Measurements from ENCODE around the gene GNAI1. TPM values are rescaled to one million over a fixed set of nuclear protein-coding genes. Genes with fewer than 3 reads are reported as not detected.

GNAI1 gene
- total and polyA plus RNA-seq, 10 of the 15 experiments (the other 5 are each of a cell fraction or from before 2014, with no cell fraction given): not detected

- TF ChIP-seq ZBTB33 (IDR thresholded peaks at IDR 0.05) (no peak), YY1 (IDR thresholded peaks at IDR 0.05; ENCODE audit: low read depth, low read length) (no peak), EZH2 (IDR thresholded peaks at IDR 0.05; ENCODE audit: borderline replicate concordance, control insufficient read depth, low read depth, low read length) (no peak)
Observed at GRCh38 chr7:80106498-80107113, 28.0 kb upstream of the GNAI1 start (continued).

GRCh38 chr7:80107278-80107677, 27.4 kb upstream of the GNAI1 start:
- CTCF ChIA-PET: interaction anchor here (1.1 kb wide), 1 partner anchor 170 kb away, joined by 3 read pairs; no protein-coding TSS in a partner anchor
- H3K9me3 ChIP-seq (replicated peaks; ENCODE audit: control insufficient read depth, insufficient read depth, low read length): no peaks in the 10 kb centered on the region
- no peak overlapping the region for H2AFZ ChIP-seq (ENCODE audit: control insufficient read depth, low read depth, low read length)
- RAD21 ChIA-PET (ENCODE audit: unreplicated experiment): no interaction called here
- no peaks in the 10 kb centered on the region for H3K36me3 ChIP-seq (ENCODE audit: control insufficient read depth in 2 of 2, insufficient read depth in 2 of 2, low read length in 1 of 2)
- SMC1A ChIA-PET (ENCODE audit: uncharacterized antibody, unreplicated experiment): no interaction called here
- no peaks in the 10 kb centered on the region for H3K27me3 ChIP-seq (replicated peaks in 1 of 2; ENCODE audit: control insufficient read depth in 2 of 2, insufficient read depth in 2 of 2, low read length in 1 of 2)
- no peaks in the 10 kb centered on the region for H3K79me2 ChIP-seq (ENCODE audit: control insufficient read depth, insufficient read depth, low read length)
- POLR2A ChIA-PET: no interaction called here
- WGBS (ENCODE audit: insufficient coverage, insufficient replicate concordance, low lambda C conversion rate, missing lambda C conversion rate): 0% methylated on average over 1 of the region's 1 CpG
- no peaks in the 10 kb centered on the region for H4K20me1 ChIP-seq (ENCODE audit: control insufficient read depth, insufficient read depth)
- H3K27ac ChIP-seq (ENCODE audit: control insufficient read depth, insufficient read depth): no peak overlapping the region
- H3K4me3 ChIP-seq: no peak overlapping the region
- in situ Hi-C loops (cut with MboI): no loop called here
- FAIRE-seq: no peak
- intact Hi-C loops (cut with micrococcal nuclease; ENCODE audit: unreplicated experiment): no loop called here
- H3K4me2 ChIP-seq (ENCODE audit: control insufficient read depth, insufficient read depth): no peak overlapping the region
- no peak for DNase-seq (ENCODE audit: low read depth, low spot score)
- no peak for ATAC-seq
- H3K4me1 ChIP-seq (ENCODE audit: control insufficient read depth, insufficient read depth, low read length): no peaks in the 10 kb centered on the region
- no peak overlapping the region for H3K9ac ChIP-seq (ENCODE audit: control insufficient read depth, insufficient read depth, low read length)
- BruUV-seq (replicated peaks): no TSS peak
- no peak for TF ChIP-seq FOXM1 (IDR thresholded peaks at IDR 0.05; ENCODE audit: low read depth, low read length)
- TF ChIP-seq ETV6 (conservative IDR thresholded peaks at IDR 0.05 in 1 of 2, IDR thresholded peaks at IDR 0.05 in 1 of 2; ENCODE audit: borderline replicate concordance in 1 of 2, low read depth in 1 of 2): no peak
- TF ChIP-seq ZBTB33 (IDR thresholded peaks at IDR 0.05): no peak
- no peak for TF ChIP-seq MEF2B (IDR thresholded peaks at IDR 0.05; ENCODE audit: partially characterized antibody, poor library complexity, severe bottlenecking)
- no peak for TF ChIP-seq CEBPZ (IDR thresholded peaks at IDR 0.05; ENCODE audit: low read depth, low read length)
- no peak for TF ChIP-seq PML (IDR thresholded peaks at IDR 0.05; ENCODE audit: low read length)
- no peak for TF ChIP-seq BACH1 (IDR thresholded peaks at IDR 0.05; ENCODE audit: borderline replicate concordance)
- TF ChIP-seq NR2F1 (conservative IDR thresholded peaks at IDR 0.05): no peak
- TF ChIP-seq YY1 (IDR thresholded peaks at IDR 0.05; ENCODE audit: low read depth, low read length): no peak
- no peak for TF ChIP-seq ASH2L (IDR thresholded peaks at IDR 0.05; ENCODE audit: borderline replicate concordance, low read depth)
- TF ChIP-seq KAT2A (conservative IDR thresholded peaks at IDR 0.05; ENCODE audit: control insufficient read depth, low read depth, low read length): no peak

Data from GM12878 (cell line).